ENCODE data around the gene LIN54.

GRCh38 chr4:82965763-82966162, 44.9 kb downstream of the LIN54 start:
- TF ChIP-seq POLR2A (IDR thresholded peaks at IDR 0.05) = no peak
- TF ChIP-seq, protein P1, sequence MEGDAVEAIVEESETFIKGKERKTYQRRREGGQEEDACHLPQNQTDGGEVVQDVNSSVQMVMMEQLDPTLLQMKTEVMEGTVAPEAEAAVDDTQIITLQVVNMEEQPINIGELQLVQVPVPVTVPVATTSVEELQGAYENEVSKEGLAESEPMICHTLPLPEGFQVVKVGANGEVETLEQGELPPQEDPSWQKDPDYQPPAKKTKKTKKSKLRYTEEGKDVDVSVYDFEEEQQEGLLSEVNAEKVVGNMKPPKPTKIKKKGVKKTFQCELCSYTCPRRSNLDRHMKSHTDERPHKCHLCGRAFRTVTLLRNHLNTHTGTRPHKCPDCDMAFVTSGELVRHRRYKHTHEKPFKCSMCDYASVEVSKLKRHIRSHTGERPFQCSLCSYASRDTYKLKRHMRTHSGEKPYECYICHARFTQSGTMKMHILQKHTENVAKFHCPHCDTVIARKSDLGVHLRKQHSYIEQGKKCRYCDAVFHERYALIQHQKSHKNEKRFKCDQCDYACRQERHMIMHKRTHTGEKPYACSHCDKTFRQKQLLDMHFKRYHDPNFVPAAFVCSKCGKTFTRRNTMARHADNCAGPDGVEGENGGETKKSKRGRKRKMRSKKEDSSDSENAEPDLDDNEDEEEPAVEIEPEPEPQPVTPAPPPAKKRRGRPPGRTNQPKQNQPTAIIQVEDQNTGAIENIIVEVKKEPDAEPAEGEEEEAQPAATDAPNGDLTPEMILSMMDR (IDR thresholded peaks at IDR 0.05) = no peak
